ENCODE results near the gene NMRK2. TPM values are rescaled to one million over a fixed set of nuclear protein-coding genes. Genes with fewer than 3 reads are reported as not detected.

The NMRK2 gene
- total RNA-seq (2021; ENCODE audit: unreplicated experiment) (not detected), Bru-seq, nascent RNA (not detected), BruChase-seq, experiment 1, labeled RNA remaining after a 6-hour chase (not detected), BruChase-seq, experiment 2, labeled RNA remaining after a 2-hour chase (not detected)
- not detected in 2 replicates for polyA plus RNA-seq (2012)
- long read RNA-seq = 0 reads

GRCh38 chr19:3932931-3933810, at the start of gene NMRK2:
TSS of gene NMRK2 (plus strand) at chr19:3933069. CDS start at chr19:3933672, 603 bp downstream.
- no peaks in the 10 kb centered on the region for H3K36me3 ChIP-seq (ENCODE audit: control insufficient read depth in 1 of 2, insufficient read depth in 2 of 2, low read length in 2 of 2)
- BruUV-seq (replicated peaks) = no TSS peak
- H3K9ac ChIP-seq (ENCODE audit: low read length) = no peak within 1 kb of the TSS
- intact Hi-C loops (cut with micrococcal nuclease) = no loop called here
- H3K27ac ChIP-seq (ENCODE audit: low read depth, low read length) = no peak within 1 kb of the TSS
- no peaks in the 10 kb centered on the region for H3K27me3 ChIP-seq (ENCODE audit: insufficient read depth, low read length)
- ChIA-PET POLR2A (no interaction called here), CTCF (interaction anchor here (0.7 kb wide), 1 partner anchor 54 kb away, joined by 3 read pairs; no protein-coding TSS in a partner anchor), RAD21 (ENCODE audit: low non-redundant PET in 1 of 2, low total read pairs in 2 of 2, uncharacterized antibody in 2 of 2, unreplicated experiment in 2 of 2) (no interaction called here)
- no peak within 1 kb of the TSS for H3K4me3 ChIP-seq (replicated peaks in 1 of 2; ENCODE audit: low read depth in 1 of 2, low read length in 2 of 2)
- no peaks in the 10 kb centered on the region for H3K9me3 ChIP-seq (ENCODE audit: control insufficient read depth in 1 of 2, insufficient read depth in 1 of 2, low read depth in 1 of 2, low read length in 2 of 2)
- H3K4me1 ChIP-seq (ENCODE audit: control insufficient read depth in 1 of 2, insufficient read depth in 2 of 2, low read length in 2 of 2) = peaks cover 7% of the 10 kb centered on the region in 2 experiments; a peak in 3 of 4 replicates
- TF ChIP-seq POLR2A (IDR thresholded peaks at IDR 0.05; ENCODE audit: borderline replicate concordance, extremely low read depth, insufficient read depth, insufficient read length) (no peak), EZH2phosphoT487 (IDR thresholded peaks at IDR 0.05; ENCODE audit: borderline replicate concordance) (no peak), REST (IDR thresholded peaks at IDR 0.05; ENCODE audit: low read depth) (no peak), ATF3 (IDR thresholded peaks at IDR 0.05) (no peak), CEBPB (IDR thresholded peaks at IDR 0.05; ENCODE audit: low read depth) (no peak), ELF1 (IDR thresholded peaks at IDR 0.05; ENCODE audit: borderline replicate concordance, low read depth) (no peak), ZNF274 (IDR thresholded peaks at IDR 0.05; ENCODE audit: low read depth, low read length) (no peak), CBX3 (IDR thresholded peaks at IDR 0.05; ENCODE audit: low read depth) (no peak), JUND (IDR thresholded peaks at IDR 0.05) (no peak), RAD21 (IDR thresholded peaks at IDR 0.05; ENCODE audit: low read depth) (no peak), ZBTB33 (IDR thresholded peaks at IDR 0.05; ENCODE audit: extremely low read depth, insufficient replicate concordance, low read length) (no peak), EGR1 (IDR thresholded peaks at IDR 0.05; ENCODE audit: low read depth) (no peak), YY1 (IDR thresholded peaks at IDR 0.05; ENCODE audit: extremely low read depth, insufficient replicate concordance, low read depth, low read length) (no peak), EZH2 (IDR thresholded peaks at IDR 0.05) (no peak), FOSL1 (IDR thresholded peaks at IDR 0.05; ENCODE audit: low read depth) (no peak), SIN3A (IDR thresholded peaks at IDR 0.05; ENCODE audit: low read depth) (no peak), POLR2AphosphoS5 (IDR thresholded peaks at IDR 0.05; ENCODE audit: low read depth, low read length) (no peak)
- TF ChIP-seq, protein P1, sequence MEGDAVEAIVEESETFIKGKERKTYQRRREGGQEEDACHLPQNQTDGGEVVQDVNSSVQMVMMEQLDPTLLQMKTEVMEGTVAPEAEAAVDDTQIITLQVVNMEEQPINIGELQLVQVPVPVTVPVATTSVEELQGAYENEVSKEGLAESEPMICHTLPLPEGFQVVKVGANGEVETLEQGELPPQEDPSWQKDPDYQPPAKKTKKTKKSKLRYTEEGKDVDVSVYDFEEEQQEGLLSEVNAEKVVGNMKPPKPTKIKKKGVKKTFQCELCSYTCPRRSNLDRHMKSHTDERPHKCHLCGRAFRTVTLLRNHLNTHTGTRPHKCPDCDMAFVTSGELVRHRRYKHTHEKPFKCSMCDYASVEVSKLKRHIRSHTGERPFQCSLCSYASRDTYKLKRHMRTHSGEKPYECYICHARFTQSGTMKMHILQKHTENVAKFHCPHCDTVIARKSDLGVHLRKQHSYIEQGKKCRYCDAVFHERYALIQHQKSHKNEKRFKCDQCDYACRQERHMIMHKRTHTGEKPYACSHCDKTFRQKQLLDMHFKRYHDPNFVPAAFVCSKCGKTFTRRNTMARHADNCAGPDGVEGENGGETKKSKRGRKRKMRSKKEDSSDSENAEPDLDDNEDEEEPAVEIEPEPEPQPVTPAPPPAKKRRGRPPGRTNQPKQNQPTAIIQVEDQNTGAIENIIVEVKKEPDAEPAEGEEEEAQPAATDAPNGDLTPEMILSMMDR (IDR thresholded peaks at IDR 0.05 in 2 of 3, conservative IDR thresholded peaks at IDR 0.05 in 1 of 3; ENCODE audit: borderline replicate concordance in 1 of 3, insufficient read depth in 1 of 3, low read depth in 2 of 3, low read length in 2 of 3) = no peak
- H3K4me2 ChIP-seq (ENCODE audit: low read length) = no peak within 1 kb of the TSS
- no peak for DNase-seq (ENCODE audit: low read depth, low spot score)
- no peaks in the 10 kb centered on the region for H3K9me2 ChIP-seq (ENCODE audit: insufficient read depth)
- H2AFZ ChIP-seq (ENCODE audit: low read depth, low read length, poor library complexity, severe bottlenecking) = no peak within 1 kb of the TSS
- H4K20me1 ChIP-seq (ENCODE audit: insufficient read depth) = no peaks in the 10 kb centered on the region
- ATAC-seq = no peak
- H3K79me2 ChIP-seq (ENCODE audit: insufficient read depth, low read length) = no peaks in the 10 kb centered on the region

All from HCT116 (cell line).